GM18519 (cell line): ENCODE data around the gene TOR2A.
"Not testable (repeated sequence)": the region's sequence is repeated elsewhere in the genome, so short reads cannot be mapped to it uniquely, and the experiment has no call there.

ENCODE experiments used
- ATAC-seq: cut with Tn5 transposase; IDR thresholded peaks from one replicate; pipeline ENCODE4 v1.9.1; 2021; ENCODE audit warnings: mild to moderate bottlenecking, moderate library complexity; ENCODE audit not compliant: unreplicated experiment, low FRiP score

Gene TOR2A

GRCh38 chr9:127769101-127769500 is 34.0 kb upstream of the TOR2A start:
- no peak for ATAC-seq

DNA sequence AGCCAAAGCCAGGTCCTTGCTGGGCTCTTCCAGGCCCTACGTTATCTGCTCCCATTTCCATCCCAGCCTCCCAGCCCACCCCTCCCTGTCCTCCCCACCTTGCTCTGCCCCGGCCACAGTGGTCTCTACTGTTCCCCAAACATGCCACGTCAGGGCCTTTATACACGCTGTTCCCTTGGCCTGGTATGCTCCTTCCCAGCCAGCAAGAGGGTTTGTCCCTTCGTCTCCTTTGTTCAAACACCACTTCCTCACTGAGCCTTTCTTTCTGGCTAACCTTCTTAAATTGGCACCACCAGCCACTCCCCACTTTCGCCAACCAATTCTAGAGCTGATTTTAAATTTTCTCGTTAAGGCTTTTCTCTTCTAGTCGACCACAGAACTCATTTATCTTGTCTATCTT is 33.6 kb upstream of the TOR2A start:
- ATAC-seq = no peak

DNA sequence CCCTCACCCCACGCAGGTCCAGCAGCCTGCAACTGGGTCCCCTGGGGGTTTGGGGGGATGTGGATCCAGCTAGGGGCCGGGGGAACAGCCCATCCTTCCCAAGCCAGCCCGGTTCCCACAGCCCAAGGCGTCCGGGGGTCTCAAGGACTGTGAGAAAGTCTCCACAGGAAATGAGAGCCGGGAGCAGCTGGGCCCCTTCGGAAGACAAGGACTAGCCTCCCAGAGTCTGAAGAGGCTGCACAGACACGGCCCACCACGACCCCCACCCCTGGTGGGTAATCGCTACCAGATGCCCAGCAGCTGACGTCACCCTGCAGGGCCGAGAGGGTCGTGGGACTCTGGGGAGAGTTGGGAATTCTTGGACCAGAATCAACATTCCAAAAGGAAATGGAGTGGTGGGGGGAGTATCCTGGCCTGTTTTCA is 32.8 kb upstream of the TOR2A start:
- ATAC-seq = no peak

DNA sequence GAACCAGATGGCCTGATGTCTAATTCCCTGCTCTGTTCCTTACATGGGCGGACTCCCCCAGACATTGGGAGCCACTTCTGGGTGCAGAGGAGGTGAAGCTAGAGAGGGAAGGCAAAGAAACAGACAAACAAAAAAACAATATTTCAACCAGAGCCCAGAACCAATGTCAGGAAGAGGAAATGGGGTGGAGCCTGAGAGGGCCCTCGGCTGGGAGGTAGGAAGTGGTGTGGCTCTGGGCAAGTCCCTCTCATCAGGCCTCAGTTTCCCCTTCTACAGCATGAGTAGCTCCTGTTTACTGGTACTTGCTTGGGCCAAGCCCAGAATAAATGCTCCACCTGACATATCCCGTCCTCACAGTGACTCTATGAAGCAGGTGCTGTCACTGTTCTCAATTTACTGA is 32.3 kb upstream of the TOR2A start:
- ATAC-seq = no peak

DNA sequence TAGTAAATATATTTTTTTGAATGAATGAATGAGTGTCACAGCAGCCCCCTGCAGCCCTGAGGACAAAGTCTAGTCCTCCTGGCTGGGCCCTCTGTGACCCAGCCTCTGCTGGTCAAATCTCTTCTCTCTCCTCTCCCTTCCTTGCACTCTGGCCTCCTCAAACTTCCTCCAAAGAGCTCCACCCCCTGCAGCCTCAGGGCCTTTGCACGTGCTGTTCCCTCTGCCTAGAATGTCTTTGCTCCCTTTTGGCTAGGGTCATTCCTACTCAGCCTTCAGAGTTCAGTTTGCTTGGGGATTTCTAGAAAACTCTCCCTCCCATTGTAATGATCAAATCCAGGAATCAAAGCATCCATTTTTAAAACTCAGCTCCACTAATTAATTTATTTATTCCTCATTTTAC is 30.3 kb upstream of the TOR2A start:
- no peak for ATAC-seq

- no peak for ATAC-seq
Observed at GRCh38 chr9:127763918-127764384, 28.9 kb upstream of the TOR2A start.

DNA sequence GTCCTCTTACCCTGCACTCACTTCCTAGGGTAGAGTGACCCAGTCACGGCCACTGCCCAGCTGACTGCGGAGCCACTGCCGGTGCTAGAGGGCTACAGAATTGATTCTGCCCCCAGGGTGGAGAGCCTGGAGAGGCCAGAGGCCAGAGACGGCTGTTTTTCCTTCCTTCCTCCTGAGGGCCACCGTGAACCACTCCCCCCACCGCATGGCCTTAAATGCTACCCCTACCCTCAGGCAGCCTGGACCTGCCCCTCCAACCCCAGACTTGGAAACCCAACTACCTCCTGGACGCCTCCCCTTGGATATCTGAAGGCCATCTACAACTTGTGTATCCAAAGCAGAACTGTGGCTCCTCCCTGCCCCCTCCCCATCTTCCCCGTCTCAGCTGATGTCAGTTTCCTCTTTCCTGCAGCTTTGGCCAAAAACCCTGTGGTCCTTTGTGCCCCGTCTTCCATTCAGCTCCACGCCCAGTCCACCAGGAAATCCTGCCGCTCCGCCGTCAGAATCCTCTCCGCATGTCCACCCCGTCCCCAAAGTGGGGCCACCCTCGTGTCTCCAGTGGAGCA is 27.1 kb upstream of the TOR2A start:
- no peak for ATAC-seq

DNA sequence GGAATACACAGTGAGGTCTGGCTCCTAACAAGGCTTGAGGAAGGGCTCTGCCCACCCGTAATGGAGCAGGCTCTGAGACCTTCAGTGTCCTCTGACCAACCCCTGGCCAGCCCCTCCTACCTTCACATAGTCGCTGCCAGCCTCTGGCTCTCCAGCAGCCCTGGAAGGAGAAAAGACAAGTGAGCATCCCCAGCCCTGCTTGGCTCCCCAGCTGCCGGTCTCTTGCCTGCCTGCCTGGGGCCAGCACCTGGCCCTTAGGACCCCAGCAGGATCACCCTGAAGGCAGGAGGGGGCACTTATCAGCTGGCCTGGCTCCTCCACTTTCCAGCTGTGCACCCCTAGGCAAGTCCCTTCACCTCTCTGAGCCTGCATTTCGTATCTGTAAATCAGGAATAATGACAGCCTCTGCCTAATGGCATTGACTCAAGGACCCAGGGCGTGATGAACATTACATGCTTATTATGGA is 26.4 kb upstream of the TOR2A start:
- ATAC-seq = no peak

DNA sequence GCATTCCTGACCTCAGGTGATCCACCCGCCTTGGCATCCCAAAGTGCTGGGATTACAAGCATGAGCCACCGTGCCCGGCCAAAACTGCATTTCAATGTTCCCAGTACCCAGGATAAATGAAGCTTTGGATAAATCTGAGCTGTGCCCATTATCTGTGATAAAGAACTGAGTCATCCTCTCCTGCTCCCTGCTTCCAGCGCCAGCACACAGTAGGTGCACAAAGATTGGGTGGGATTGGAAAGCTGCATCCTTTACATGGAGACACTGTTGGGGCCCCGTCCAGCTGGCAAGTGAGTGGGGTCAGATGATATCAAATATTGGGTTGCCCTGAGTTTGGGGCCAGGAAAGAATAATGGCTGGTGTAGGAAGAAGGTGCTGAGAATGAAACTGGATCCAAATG is 26.0 kb upstream of the TOR2A start:
- ATAC-seq = no peak

GRCh38 chr9:127758843-127759242 is 23.7 kb upstream of the TOR2A start:
- ATAC-seq = no peak

DNA sequence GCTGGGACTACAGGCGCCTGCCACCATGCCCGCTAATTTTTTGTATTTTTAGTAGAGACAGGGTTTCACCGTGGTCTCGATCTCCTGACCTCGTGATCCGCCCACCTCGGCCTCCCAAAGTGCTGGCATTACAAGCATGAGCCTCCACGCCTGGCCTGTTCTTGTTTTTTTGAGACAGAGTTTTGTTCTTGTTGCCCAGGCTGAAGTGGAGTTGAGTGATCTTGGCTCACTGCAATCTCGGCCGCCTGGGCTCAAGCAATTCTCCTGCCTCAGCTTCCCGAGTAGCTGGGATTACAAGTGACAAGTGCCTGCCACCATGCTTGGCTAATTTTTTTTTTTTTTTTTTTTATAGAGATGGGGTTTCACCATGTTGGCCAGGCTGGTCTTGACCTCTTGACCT is 21.7 kb upstream of the TOR2A start:
- ATAC-seq = not testable (repeated sequence)

DNA sequence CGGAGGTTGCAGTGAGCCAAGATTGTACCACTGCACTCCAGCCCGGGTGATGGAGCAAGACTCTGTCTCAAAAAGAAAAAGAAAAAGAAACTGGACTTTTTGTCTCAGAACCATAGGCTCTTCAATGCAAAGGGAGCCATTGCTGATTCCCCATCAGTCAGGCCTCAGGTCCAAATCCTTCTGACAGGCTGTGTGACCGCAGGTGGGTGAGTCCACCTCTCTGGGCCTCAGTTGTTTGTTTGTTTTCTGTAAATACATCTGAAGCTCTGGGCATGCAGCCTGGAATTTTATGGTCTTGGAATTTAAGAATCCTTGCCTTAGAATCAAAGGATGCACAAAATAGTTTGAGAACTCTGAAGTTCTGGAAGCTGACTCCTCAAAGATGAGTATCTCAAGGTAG is 21.1 kb upstream of the TOR2A start:
- no peak for ATAC-seq

- no peak for ATAC-seq
Observed at GRCh38 chr9:127755061-127756060, 20.3 kb upstream of the TOR2A start.

DNA sequence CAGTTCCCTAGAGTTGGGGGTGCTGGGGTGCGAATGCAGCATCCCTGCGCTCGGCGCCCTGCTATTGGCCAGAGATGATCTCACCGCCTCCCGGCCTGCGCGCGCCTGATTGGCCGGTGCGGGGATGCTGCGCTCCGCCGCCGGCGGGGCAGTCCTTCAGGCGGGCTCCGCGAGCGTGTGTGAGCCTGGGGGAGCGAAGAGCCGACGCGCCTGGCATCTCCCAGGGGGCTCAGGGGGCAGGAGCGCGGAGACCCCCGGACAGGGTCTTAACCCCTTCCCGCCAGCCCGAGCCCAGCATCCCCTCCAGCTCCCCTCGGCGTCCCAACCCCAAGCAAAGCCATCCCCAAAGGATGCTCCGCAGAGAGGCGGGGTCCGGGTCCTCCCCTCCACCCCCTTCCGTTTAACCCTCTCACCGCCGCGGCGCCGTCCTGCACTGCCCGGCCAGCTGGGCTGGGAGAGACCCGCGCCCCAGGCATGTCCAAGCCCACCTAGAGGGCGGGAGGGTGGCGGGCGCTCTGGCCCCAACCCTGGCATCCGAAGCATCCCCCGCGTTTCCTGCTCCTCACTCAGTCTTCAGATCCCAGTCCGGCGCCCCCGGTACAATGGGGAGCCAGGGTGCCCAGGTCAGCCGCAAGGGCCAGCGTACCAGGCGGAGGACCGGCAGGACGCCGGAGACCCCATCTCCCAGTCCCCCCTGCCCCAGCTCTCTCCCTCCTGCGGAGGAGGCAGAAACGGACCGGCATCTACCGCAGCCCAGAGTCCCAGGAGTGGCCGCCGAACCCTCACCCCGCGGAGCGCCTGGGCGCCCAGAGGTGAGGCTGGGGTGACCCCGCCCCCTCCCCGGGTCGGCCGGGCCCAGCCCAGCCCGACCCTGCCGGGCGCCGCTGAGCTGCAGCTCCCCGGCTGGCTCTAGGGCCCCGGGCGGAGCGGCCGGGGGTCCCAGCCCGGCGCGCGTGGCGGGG is 19.3 kb upstream of the TOR2A start:
- ATAC-seq = no peak

- ATAC-seq = no peak
Observed at GRCh38 chr9:127753622-127754021, 18.5 kb upstream of the TOR2A start.

DNA sequence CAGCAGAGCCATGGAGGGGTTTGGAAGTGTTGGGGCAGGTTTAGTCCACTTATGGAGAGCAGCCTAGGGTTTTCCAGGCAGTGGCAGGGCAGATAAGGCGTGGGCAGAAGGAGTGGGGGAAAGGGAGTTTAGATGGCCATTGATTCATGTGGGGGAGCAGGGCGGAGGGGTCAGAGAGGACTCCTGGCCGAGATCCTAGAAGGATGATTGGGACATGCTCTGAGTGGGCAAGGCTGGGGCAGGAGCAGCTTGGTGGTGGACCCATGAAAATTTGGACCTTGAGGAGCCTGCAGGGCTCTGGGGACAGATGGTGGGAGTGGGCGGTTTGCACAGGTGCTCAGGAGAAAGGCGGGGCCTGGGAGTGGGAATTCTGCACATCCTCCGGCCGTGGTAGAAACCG is 18.1 kb upstream of the TOR2A start:
- ATAC-seq = no peak

DNA sequence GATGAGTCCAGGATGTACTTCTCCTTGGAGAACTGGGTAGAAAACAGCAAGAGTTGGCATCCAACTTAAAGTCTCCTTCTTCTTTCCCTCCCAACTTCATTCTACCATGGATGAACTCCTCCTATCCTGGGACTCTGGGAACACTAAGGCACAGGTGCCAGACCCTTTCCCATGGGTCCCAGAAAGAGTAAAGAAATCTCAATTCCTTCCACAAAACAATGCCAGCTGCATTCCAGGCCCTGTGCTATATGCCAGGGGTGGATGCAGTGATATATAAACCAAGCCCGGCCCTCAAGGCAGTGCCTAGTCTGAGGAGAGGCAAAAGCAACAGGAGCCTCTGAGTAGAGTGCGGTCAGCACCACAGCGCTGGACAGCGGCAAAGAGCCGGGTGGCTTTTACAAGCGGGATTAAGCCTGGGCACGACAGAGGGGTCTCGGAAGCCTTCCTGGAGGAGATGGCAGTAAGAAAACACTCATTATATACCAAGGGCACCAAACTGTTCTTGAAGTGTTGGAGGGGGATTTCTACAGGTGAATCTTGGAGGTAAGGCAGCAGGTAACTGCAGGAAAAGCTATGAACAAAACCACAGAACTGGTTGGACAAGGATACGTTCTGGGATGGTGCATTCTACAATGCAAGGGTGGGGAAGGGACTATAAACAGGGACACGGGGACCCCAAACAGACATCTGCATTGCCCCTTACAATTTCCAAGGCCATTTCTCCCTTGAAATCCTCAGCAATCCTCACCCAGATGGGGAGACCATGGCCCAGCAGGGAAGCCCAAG is 16.4 kb upstream of the TOR2A start:
- ATAC-seq = no peak

- ATAC-seq = no peak
Observed at GRCh38 chr9:127749090-127749787, 14.1 kb upstream of the TOR2A start.

GRCh38 chr9:127746959-127747569 is 12.0 kb upstream of the TOR2A start:
- ATAC-seq = no peak
